ENCODE results near the gene SH3BGRL.

Gene SH3BGRL

DNA sequence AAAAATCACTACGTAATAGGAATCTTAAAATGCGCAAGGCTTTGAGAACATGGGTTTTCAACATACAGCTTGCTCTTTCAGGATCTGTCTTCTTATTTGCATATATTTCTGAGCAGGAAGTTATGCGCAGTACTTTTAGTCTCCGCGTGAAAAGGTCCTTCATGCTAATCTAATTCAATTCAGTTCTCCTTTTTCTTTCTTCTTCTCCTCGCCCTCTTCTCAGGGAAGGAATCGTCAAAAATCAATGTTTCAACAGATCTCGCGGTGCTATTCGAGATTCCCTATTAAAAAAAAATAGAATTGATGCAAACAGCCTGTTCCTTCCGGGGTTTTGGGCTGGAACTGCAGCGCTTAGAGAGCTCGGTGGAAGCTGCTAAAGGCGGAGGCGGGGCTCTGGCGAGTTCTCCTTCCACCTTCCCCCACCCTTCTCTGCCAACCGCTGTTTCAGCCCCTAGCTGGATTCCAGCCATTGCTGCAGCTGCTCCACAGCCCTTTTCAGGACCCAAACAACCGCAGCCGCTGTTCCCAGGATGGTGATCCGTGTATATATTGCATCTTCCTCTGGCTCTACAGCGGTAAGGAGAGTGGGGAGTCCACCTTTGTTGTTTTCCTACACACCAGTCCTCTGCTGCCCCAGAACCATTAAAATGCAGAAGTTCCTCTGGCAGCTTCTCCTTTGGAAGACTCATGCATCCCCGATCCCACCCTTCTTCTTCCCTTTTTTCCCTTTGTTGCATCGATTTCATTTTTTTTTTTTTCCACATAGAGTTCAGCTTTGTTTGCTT is at the start of gene SH3BGRL, which contains the start of gene HMGN5:
Gene SH3BGRL, plus strand, starts transcription at position 432 of the 785 bp plus-strand sequence. Its CDS starts 99 bp downstream, at position 531.
Gene HMGN5, minus strand, starts transcription at position 243 of the 785 bp plus-strand sequence. CDS start 80,364 bp downstream, outside the sequence.
- H3K4me3 ChIP-seq (ENCODE audit: low read length) = peak within 1 kb of the TSS; percentile 80
- peak; percentile 88 for DNase-seq (ENCODE audit: low read depth)
- TF ChIP-seq, protein P1, sequence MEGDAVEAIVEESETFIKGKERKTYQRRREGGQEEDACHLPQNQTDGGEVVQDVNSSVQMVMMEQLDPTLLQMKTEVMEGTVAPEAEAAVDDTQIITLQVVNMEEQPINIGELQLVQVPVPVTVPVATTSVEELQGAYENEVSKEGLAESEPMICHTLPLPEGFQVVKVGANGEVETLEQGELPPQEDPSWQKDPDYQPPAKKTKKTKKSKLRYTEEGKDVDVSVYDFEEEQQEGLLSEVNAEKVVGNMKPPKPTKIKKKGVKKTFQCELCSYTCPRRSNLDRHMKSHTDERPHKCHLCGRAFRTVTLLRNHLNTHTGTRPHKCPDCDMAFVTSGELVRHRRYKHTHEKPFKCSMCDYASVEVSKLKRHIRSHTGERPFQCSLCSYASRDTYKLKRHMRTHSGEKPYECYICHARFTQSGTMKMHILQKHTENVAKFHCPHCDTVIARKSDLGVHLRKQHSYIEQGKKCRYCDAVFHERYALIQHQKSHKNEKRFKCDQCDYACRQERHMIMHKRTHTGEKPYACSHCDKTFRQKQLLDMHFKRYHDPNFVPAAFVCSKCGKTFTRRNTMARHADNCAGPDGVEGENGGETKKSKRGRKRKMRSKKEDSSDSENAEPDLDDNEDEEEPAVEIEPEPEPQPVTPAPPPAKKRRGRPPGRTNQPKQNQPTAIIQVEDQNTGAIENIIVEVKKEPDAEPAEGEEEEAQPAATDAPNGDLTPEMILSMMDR (conservative IDR thresholded peaks at IDR 0.05; ENCODE audit: low read length) = no peak

GRCh38 chrX:81168391-81168790 is 33.5 kb upstream of the SH3BGRL start:
- H3K4me3 ChIP-seq (ENCODE audit: low read length) = no peak overlapping the region
- TF ChIP-seq, protein P1 (conservative IDR thresholded peaks at IDR 0.05; ENCODE audit: low read length) = no peak
- no peak for DNase-seq (ENCODE audit: low read depth)

DNA sequence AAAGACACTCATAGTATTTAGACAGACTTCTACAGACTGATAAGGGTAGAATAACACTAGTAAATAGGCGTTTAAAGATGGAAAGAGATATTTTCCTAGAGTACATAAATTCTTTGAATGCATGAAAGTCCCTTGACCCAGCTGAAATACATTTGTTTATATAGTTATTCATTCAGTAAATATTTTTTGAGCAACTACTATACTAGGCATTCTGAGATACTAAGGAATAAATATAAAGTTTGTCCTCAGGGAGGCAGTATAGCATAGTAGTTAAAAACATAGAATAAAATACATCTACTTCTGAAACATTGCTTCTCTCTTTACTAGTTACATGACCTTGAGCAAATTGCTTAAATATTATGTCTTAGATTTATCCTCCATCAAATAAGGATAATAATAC is 27.6 kb upstream of the SH3BGRL start:
- TF ChIP-seq, protein P1 (conservative IDR thresholded peaks at IDR 0.05; ENCODE audit: low read length) = peak; percentile 42
- peak; percentile 13 for DNase-seq (ENCODE audit: low read depth)
- H3K4me3 ChIP-seq (ENCODE audit: low read length) = no peak overlapping the region

GRCh38 chrX:81195259-81195658 is 6.6 kb upstream of the SH3BGRL start:
- TF ChIP-seq, protein P1 (conservative IDR thresholded peaks at IDR 0.05; ENCODE audit: low read length) = no peak
- no peak for DNase-seq (ENCODE audit: low read depth)
- H3K4me3 ChIP-seq (ENCODE audit: low read length) = no peak overlapping the region

DNA sequence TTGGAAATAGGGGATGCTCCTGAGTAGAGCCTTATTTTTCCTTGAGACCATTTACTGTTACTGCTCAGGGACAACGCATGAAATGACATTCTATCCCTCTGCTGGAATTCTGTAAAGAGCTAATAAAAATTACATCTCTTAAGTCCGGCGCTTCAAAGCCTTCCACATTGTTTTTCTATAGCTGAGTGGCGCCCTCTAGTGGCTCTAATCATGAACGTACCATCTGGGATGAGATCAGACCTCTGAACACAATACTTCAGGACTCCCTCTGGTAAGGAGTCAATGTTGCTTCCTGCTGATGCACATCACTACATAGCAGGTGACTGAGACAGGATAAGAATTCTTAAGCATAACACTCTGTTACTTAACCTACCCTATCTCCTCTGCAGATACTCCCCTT is 6.2 kb upstream of the SH3BGRL start:
- TF ChIP-seq, protein P1 (conservative IDR thresholded peaks at IDR 0.05; ENCODE audit: low read length) = peak; percentile 64
- DNase-seq (ENCODE audit: low read depth) = peak; percentile 47
- H3K4me3 ChIP-seq (ENCODE audit: low read length) = no peak overlapping the region

DNA sequence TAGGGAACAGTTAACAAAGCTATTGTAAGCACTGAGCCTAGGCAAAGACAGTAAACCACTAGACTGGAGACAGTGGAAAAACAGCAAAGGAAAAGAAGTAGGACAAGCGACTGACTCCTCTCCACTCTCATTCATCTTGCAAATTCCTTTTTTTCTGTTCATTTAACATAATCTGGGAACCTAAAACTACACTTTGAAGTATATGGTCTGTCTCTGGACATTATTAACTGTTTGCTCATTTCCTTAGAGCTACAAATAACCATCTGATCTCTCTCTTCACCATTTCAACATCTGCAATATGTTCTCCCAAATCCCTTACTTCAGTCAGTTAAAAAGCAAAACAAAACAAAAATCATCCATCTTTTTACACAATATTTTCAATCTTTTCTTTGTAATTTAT is 831 bp upstream of the SH3BGRL start:
- TF ChIP-seq, protein P1 (conservative IDR thresholded peaks at IDR 0.05; ENCODE audit: low read length) = no peak
- peak; percentile 9 for DNase-seq (ENCODE audit: low read depth)
- peak overlapping the region; percentile 80 for H3K4me3 ChIP-seq (ENCODE audit: low read length)

GRCh38 chrX:81202456-81202819 is 536 bp downstream of the SH3BGRL start:
- H3K4me3 ChIP-seq (ENCODE audit: low read length) = peak overlapping the region; percentile 80
- TF ChIP-seq, protein P1 (conservative IDR thresholded peaks at IDR 0.05; ENCODE audit: low read length) = no peak
- no peak for DNase-seq (ENCODE audit: low read depth)
